Spleen (tissue), 13 donors: ENCODE data around the gene USP33. TPM values are rescaled to one million over a fixed set of nuclear protein-coding genes. Genes with fewer than 3 reads are reported as not detected.

Experiments used
- DNase-seq: peaks from one replicate; pipeline ENCODE4 v3.0.0-alpha.2; 2020
- H3K27ac ChIP-seq, 8 donors: fragments of 200-600 bp; sonication (generic) in 7 of 8; 1 replicate in 4 of 8; 2 replicates in 4 of 8; pipeline versions ENCODE4 v1.5.0 to v1.8.0; 2016 to 2021; ENCODE audit warnings: inconsistent platforms in 4 of 8, mild to moderate bottlenecking in 4 of 8, moderate library complexity in 1 of 8
- H3K27me3 ChIP-seq, 7 donors: fragments of 200-600 bp; sonication (generic) in 6 of 7; replicated peaks in 1 of 7; 1 replicate in 4 of 7; 2 replicates in 3 of 7; pipeline versions ENCODE4 v1.5.0 to v1.8.0; 2016 to 2021; ENCODE audit warnings: inconsistent platforms in 3 of 7, mild to moderate bottlenecking in 1 of 7
- H3K36me3 ChIP-seq, 6 donors: fragments of 200-600 bp; sonication (generic) in 5 of 6; 1 replicate in 4 of 6; 2 replicates in 2 of 6; pipeline versions ENCODE4 v1.5.0 to v1.8.0; 2016 to 2021; ENCODE audit warnings: inconsistent platforms in 2 of 6
- H3K4me1 ChIP-seq, 6 donors: fragments of 200-600 bp; sonication (generic) in 5 of 6; 1 replicate in 3 of 6; 2 replicates in 3 of 6; pipeline versions ENCODE4 v1.5.0 to v1.8.0; 2016 to 2021; ENCODE audit warnings: inconsistent platforms in 3 of 6
- H3K4me3 ChIP-seq, 8 donors: fragments of 200-600 bp; sonication (generic) in 7 of 8; 1 replicate in 4 of 8; 2 replicates in 4 of 8; pipeline versions ENCODE4 v1.5.0 to v1.8.0; 2016 to 2021; ENCODE audit warnings: inconsistent platforms in 4 of 8, mild to moderate bottlenecking in 4 of 8, moderate library complexity in 2 of 8
- H3K9me3 ChIP-seq, 8 donors: fragments of 200-600 bp; sonication (generic) in 7 of 8; 1 replicate in 4 of 8; 2 replicates in 4 of 8; pipeline versions ENCODE4 v1.5.0 to v1.8.0; 2016 to 2021; ENCODE audit warnings: inconsistent platforms in 4 of 8
- CTCF ChIP-seq, 11 experiments: fragments of 200-600 bp in 7 of 11; fragments of 450-650 bp in 4 of 11; sonication (generic) in 4 of 11; IDR thresholded peaks in 8 of 11; conservative IDR thresholded peaks in 3 of 11; 1 replicate in 7 of 11; 2 replicates in 4 of 11; pipeline versions ENCODE4 v1.4.0 to v1.8.0; 2016 to 2021; ENCODE audit warnings: antibody characterized with exemption in 11 of 11, inconsistent platforms in 4 of 11, mild to moderate bottlenecking in 1 of 11
- POLR2A ChIP-seq, 3 donors: fragments of 450-650 bp; IDR thresholded peaks; one replicate each; pipeline ENCODE4 v1.5.1; 2017; ENCODE audit warnings: antibody characterized with exemption in 3 of 3, mild to moderate bottlenecking in 1 of 3
- POLR2AphosphoS5 ChIP-seq, 3 donors: sonication (generic); formaldehyde crosslinking; IDR thresholded peaks; one replicate each; pipeline ENCODE4 v1.5.1; 2017; ENCODE audit warnings: antibody characterized with exemption in 3 of 3
- WGBS, 5 donors: extraction: QIAGEN DNeasy Blood & Tissue Kit in 3 of 5; methylation state at CpG; one replicate each; pipeline versions ENCODE4 v1.1.5 to v1.1.7; 2013 to 2018; 5-methylcytosine and 5-hydroxymethylcytosine counted together
- intact Hi-C: fragments of 100-400 bp; cut with DNase I; formaldehyde crosslinking; loops from one replicate; pipeline ENCODE4 v1.15.0; 2023; ENCODE audit warnings: low total_unique reads
- long read RNA-seq, 2 donors: transcript quantifications; one replicate each; lab custom pipeline, GENCODE V29; 2026
- polyA plus RNA-seq, 3 donors: library from polyadenylated mRNA; stranded (reverse); fragments of 200-250 nt; gene quantifications; one replicate each; pipeline ENCODE4 v1.2.1, GENCODE V29; 2013
- total RNA-seq, 7 donors: library from RNA; depleted of rRNA in 3 of 7; stranded (reverse); fragments of >200 nt in 3 of 7; fragmentation: NEBNext Ultra II Directional in 4 of 7; extraction: Animal tissue kit (Norgen Biotek cat#: 25700) in 4 of 7; gene quantifications; one replicate each; pipeline versions ENCODE4 v1.1.0 to v1.2.1, GENCODE V29; 2016 to 2021
- donor health status: healthy with polysubstance abuse.
- donor health status: DM: no; HTN: no; CAD: no; lungs with moderate emphysema.
- donor health status: DM: no; HTN: no; CAD: no.
- donor health status: Bipolar disorder and iron deficiency.
- donor health status: healthy.
- donor health status: DM: no; HTN: no; CAD: no.
- donor health status: DM: yes; HTN: yes; CAD: no.

The USP33 gene
- total RNA-seq = 100 to 1,000 TPM in 1 of 7 donors, 10 to 100 TPM in 6; 55.4 to 105 (median 79.6) TPM
- 10 to 100 TPM; 20.3 to 29.4 (median 24.5) TPM for polyA plus RNA-seq
- long read RNA-seq, donor 1, full-length matches to known transcripts = 6 of 14 reads
- long read RNA-seq, donor 1, partial matches to known transcripts = 8 of 14 reads
- long read RNA-seq, donor 1, other reads (novel, unspliced or antisense) = 0 of 14 reads
- long read RNA-seq, donor 2, full-length matches to known transcripts = 2 of 2 reads
- long read RNA-seq, donor 2, partial matches to known transcripts = 0 of 2 reads
- long read RNA-seq, donor 2, other reads (novel, unspliced or antisense) = 0 of 2 reads

GRCh38 chr1:77759071-77760028 is at the start of gene USP33:
TSS of gene USP33 (minus strand) at chr1:77759852. CDS start at chr1:77741697, 18,155 bp downstream.
- H3K4me3 ChIP-seq = peak within 1 kb of the TSS; percentile 87 to 99 (median 94)
- peak within 1 kb of the TSS; percentile 84 to 97 (median 92) for H3K27ac ChIP-seq
- WGBS, 5 donors = 0 to 2% (median 1%) methylated on average over 56 to 79 of the region's 79 CpGs
- DNase-seq = peak; percentile 98
- no peaks in the 10 kb centered on the region for H3K36me3 ChIP-seq
- peak in 5 of 11 experiments; percentile 9 to 33 (median 21) for TF ChIP-seq CTCF (IDR thresholded peaks at IDR 0.05 in 8 of 11, conservative IDR thresholded peaks at IDR 0.05 in 3 of 11)
- peak; percentile 85 to 95 (median 91) for TF ChIP-seq POLR2AphosphoS5 (IDR thresholded peaks at IDR 0.05)
- peak in 1 of 3 donors; percentile 45 for TF ChIP-seq POLR2A (IDR thresholded peaks at IDR 0.05)
- no peaks in the 10 kb centered on the region for H3K27me3 ChIP-seq
- intact Hi-C loops = no loop called here
- no peaks in the 10 kb centered on the region for H3K9me3 ChIP-seq
- peaks cover 27 to 52% (median 42%) of the 10 kb centered on the region in 6 donors for H3K4me1 ChIP-seq

- WGBS, 5 donors = 49 to 94% (median 69%) methylated on average over 2 of the region's 2 CpGs
- no peak for TF ChIP-seq POLR2A (IDR thresholded peaks at IDR 0.05)
- no peak for TF ChIP-seq CTCF (IDR thresholded peaks at IDR 0.05 in 8 of 11, conservative IDR thresholded peaks at IDR 0.05 in 3 of 11)
- TF ChIP-seq POLR2AphosphoS5 (IDR thresholded peaks at IDR 0.05) = no peak
- peaks cover 0 to 93% (median 42%) of the 10 kb centered on the region in 6 donors for H3K36me3 ChIP-seq
Observed at GRCh38 chr1:77803371-77803770, 43.7 kb upstream of the USP33 start.

GRCh38 chr1:77802026-77802425 is 42.4 kb upstream of the USP33 start:
- H3K36me3 ChIP-seq = peaks cover 3 to 85% (median 29%) of the 10 kb centered on the region in 6 donors
- WGBS, 5 donors = 94 to 99% (median 97%) methylated on average over 2 of the region's 2 CpGs
- H3K9me3 ChIP-seq = no peaks in the 10 kb centered on the region
- H3K27ac ChIP-seq = no peak overlapping the region
- H3K4me1 ChIP-seq = no peaks in the 10 kb centered on the region
- no peak overlapping the region for H3K4me3 ChIP-seq
- TF ChIP-seq POLR2AphosphoS5 (IDR thresholded peaks at IDR 0.05) = no peak
- TF ChIP-seq CTCF (IDR thresholded peaks at IDR 0.05 in 8 of 11, conservative IDR thresholded peaks at IDR 0.05 in 3 of 11) = no peak
- no peak for TF ChIP-seq POLR2A (IDR thresholded peaks at IDR 0.05)
- H3K27me3 ChIP-seq = no peaks in the 10 kb centered on the region
- no peak for DNase-seq
- intact Hi-C loops = no loop called here

More at GRCh38 chr1:77803371-77803770, 43.7 kb upstream of the USP33 start:
- Histone ChIP-seq H3K9me3 (no peaks in the 10 kb centered on the region), H3K4me3 (no peak overlapping the region), H3K27me3 (no peaks in the 10 kb centered on the region), H3K27ac (no peak overlapping the region), H3K4me1 (no peaks in the 10 kb centered on the region)
- intact Hi-C loops = no loop called here
- no peak for DNase-seq
